ENCODE results near the gene CD300LD.

GRCh38 chr17:74601944-74602572 is 10.0 kb upstream of the CD300LD start:
- peak in 1 of 2 donors; percentile 37 for TF ChIP-seq CTCF (IDR thresholded peaks at IDR 0.05)
- no peak for TF ChIP-seq POLR2AphosphoS5 (IDR thresholded peaks at IDR 0.05)
- TF ChIP-seq POLR2A (IDR thresholded peaks at IDR 0.05), result no peak
